ENCODE results near the gene SENP1.

Gene SENP1

DNA sequence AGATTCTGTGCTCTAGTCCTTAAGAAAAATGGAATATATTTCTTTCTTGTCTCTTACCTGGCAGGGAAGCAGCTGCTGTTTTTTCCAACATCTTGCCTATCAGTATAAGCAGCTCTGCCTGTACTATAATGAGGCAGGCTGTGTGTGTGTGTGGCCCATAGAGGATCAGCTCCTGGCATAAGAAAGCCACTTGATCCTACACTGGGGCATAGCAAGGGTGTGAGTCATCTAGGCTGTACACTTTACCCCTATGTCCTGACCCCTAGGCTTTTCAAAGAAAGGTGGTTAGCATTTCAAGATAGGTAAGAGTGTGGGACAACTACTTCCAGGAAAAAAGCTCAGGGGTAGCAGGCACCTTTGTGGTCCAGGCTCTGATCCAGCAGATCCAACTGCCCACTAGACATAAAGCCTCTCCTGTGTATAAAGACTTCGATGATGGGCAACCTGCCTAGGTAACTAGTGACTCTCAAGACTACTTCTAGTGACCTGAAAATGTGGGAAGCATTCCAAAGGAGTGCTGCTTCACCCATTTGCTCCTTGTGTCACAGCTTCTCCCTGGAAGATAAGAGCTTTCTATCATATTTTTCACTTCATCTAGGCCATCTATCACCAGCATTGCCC is 4.9 kb upstream of the SENP1 start:
- TF ChIP-seq YY1 (IDR thresholded peaks at IDR 0.05; ENCODE audit: insufficient read depth, insufficient read length) (no peak), SUZ12 (IDR thresholded peaks at IDR 0.05; ENCODE audit: extremely low read depth, insufficient read depth, insufficient read length) (no peak), ZNF274 (IDR thresholded peaks at IDR 0.05; ENCODE audit: low read depth, low read length) (no peak)

GRCh38 chr12:48109424-48109823 is 3.5 kb upstream of the SENP1 start:
- Histone ChIP-seq H3K4me1 (ENCODE audit: insufficient read depth, insufficient read length) (peaks cover 2% of the 10 kb centered on the region), H3K4me3 (ENCODE audit: insufficient read length, low read depth) (no peak overlapping the region), H3K9ac (ENCODE audit: insufficient read length, low read depth) (no peak overlapping the region), H3K36me3 (ENCODE audit: insufficient read depth, insufficient read length, low read length) (no peaks in the 10 kb centered on the region), H3K27me3 (ENCODE audit: insufficient read depth, insufficient read length) (no peaks in the 10 kb centered on the region), H3K9me3 (ENCODE audit: insufficient read depth, low read length) (no peaks in the 10 kb centered on the region)
- DNase-seq (ENCODE audit: low read depth, low spot score), result no peak
- TF ChIP-seq ZNF274 (IDR thresholded peaks at IDR 0.05; ENCODE audit: low read depth, low read length) (no peak), SUZ12 (IDR thresholded peaks at IDR 0.05; ENCODE audit: extremely low read depth, insufficient read depth, insufficient read length) (no peak), YY1 (IDR thresholded peaks at IDR 0.05; ENCODE audit: insufficient read depth, insufficient read length) (no peak)

More for the DNA sequence above, 4.9 kb upstream of the SENP1 start:
- Histone ChIP-seq H3K9me3 (ENCODE audit: insufficient read depth, low read length) (no peaks in the 10 kb centered on the region), H3K27me3 (ENCODE audit: insufficient read depth, insufficient read length) (no peaks in the 10 kb centered on the region), H3K36me3 (ENCODE audit: insufficient read depth, insufficient read length, low read length) (no peaks in the 10 kb centered on the region), H3K4me1 (ENCODE audit: insufficient read depth, insufficient read length) (peaks cover 2% of the 10 kb centered on the region), H3K4me3 (ENCODE audit: insufficient read length, low read depth) (no peak overlapping the region), H3K9ac (ENCODE audit: insufficient read length, low read depth) (no peak overlapping the region)
- DNase-seq (ENCODE audit: low read depth, low spot score), result peak; percentile 38

DNA sequence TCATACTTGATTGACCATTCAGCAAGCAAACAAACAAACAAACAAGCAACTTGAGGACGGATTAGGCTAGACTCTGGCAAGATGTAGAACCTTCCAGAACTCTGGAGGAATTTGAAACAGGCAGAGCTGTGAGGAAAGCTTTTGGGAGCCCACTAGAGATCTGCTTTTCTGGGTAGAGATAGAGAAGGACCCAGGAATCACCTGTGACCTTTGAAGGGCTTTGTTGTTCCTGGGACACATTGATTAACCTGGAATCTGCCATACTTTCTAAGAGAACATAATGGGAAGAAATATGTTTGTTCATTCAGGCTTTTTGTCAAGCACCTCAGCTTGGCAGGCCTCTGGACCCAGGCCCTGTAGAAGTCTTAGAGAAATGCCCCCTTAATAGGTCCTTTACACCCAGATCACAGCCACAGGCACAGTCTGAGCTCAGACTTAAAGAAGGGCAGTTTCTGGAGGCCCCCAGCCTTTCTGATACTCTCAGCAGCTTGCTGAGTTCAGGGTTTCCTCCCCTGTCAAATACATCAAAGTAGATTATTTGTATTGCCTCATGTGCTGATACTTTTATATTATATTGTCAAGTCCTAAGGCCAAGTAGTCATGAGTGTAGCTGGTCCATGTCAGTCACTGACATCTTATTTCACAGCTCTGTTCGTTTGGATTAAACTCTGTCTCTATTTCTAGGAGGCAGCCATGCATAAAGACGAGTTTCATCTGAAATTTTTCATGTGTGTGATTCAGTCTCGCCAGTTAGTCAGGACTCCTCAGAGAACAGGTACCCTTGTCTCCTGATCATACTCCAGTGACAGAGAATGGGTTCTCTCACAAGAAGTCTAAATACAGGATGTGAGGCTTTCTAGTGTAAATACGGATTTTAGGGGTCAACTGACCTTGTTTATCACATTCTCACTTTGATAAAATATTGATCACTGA is 1.1 kb upstream of the SENP1 start:
- H3K4me1 ChIP-seq (ENCODE audit: insufficient read depth, insufficient read length), result peaks cover 2% of the 10 kb centered on the region
- TF ChIP-seq YY1 (IDR thresholded peaks at IDR 0.05; ENCODE audit: insufficient read depth, insufficient read length) (no peak), ZNF274 (IDR thresholded peaks at IDR 0.05; ENCODE audit: low read depth, low read length) (no peak), SUZ12 (IDR thresholded peaks at IDR 0.05; ENCODE audit: extremely low read depth, insufficient read depth, insufficient read length) (no peak)
- H3K27me3 ChIP-seq (ENCODE audit: insufficient read depth, insufficient read length), result no peaks in the 10 kb centered on the region
- peak overlapping the region; percentile 76 for H3K4me3 ChIP-seq (ENCODE audit: insufficient read length, low read depth)
- H3K9me3 ChIP-seq (ENCODE audit: insufficient read depth, low read length), result no peaks in the 10 kb centered on the region
- H3K36me3 ChIP-seq (ENCODE audit: insufficient read depth, insufficient read length, low read length), result no peaks in the 10 kb centered on the region
- no peak for DNase-seq (ENCODE audit: low read depth, low spot score)
- peak overlapping the region; percentile 97 for H3K9ac ChIP-seq (ENCODE audit: insufficient read length, low read depth)

DNA sequence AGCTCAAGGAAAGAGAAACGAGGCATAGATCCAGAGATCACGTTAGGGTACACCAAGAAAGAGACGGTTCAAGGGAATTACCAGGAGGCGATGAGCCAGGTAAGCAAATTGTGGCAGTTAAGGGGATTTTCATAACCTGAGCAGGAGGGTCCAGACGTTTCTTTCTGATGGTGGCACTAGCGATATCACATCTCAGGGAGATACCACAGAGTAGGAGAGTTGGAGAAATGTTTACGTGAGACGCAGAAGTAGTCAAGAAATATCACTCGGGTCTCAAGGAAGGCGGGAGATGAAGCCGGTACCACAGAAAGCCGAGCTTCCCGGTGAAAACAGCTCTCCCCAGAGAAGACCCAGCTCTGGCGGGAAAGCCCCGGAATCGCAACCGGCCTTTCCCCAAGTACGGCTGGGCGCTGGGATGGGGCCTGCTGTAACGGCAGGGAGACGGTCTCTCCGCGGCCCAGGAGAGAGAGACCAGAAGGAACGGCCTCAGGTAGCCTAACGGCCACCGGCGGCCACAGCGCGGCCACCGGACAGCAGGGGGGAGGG is 485 bp downstream of the SENP1 start:
- TF ChIP-seq SUZ12 (IDR thresholded peaks at IDR 0.05; ENCODE audit: extremely low read depth, insufficient read depth, insufficient read length), result no peak
- TF ChIP-seq ZNF274 (IDR thresholded peaks at IDR 0.05; ENCODE audit: low read depth, low read length), result no peak
- no peak for TF ChIP-seq YY1 (IDR thresholded peaks at IDR 0.05; ENCODE audit: insufficient read depth, insufficient read length)
- Histone ChIP-seq H3K9me3 (ENCODE audit: insufficient read depth, low read length) (no peaks in the 10 kb centered on the region), H3K4me1 (ENCODE audit: insufficient read depth, insufficient read length) (peaks cover 2% of the 10 kb centered on the region), H3K27me3 (ENCODE audit: insufficient read depth, insufficient read length) (no peaks in the 10 kb centered on the region), H3K9ac (ENCODE audit: insufficient read length, low read depth) (peak overlapping the region; percentile 97), H3K4me3 (ENCODE audit: insufficient read length, low read depth) (peak overlapping the region; percentile 76), H3K36me3 (ENCODE audit: insufficient read depth, insufficient read length, low read length) (no peaks in the 10 kb centered on the region)
- DNase-seq (ENCODE audit: low read depth, low spot score), result no peak

GRCh38 chr12:48104531-48104930 is 1.3 kb downstream of the SENP1 start:
- H3K4me1 ChIP-seq (ENCODE audit: insufficient read depth, insufficient read length), result no peaks in the 10 kb centered on the region
- no peaks in the 10 kb centered on the region for H3K9me3 ChIP-seq (ENCODE audit: insufficient read depth, low read length)
- H3K4me3 ChIP-seq (ENCODE audit: insufficient read length, low read depth), result peak overlapping the region; percentile 76
- H3K36me3 ChIP-seq (ENCODE audit: insufficient read depth, insufficient read length, low read length), result no peaks in the 10 kb centered on the region
- no peaks in the 10 kb centered on the region for H3K27me3 ChIP-seq (ENCODE audit: insufficient read depth, insufficient read length)
- H3K9ac ChIP-seq (ENCODE audit: insufficient read length, low read depth), result peak overlapping the region; percentile 97
- TF ChIP-seq ZNF274 (IDR thresholded peaks at IDR 0.05; ENCODE audit: low read depth, low read length) (no peak), YY1 (IDR thresholded peaks at IDR 0.05; ENCODE audit: insufficient read depth, insufficient read length) (no peak), SUZ12 (IDR thresholded peaks at IDR 0.05; ENCODE audit: extremely low read depth, insufficient read depth, insufficient read length) (no peak)
- no peak for DNase-seq (ENCODE audit: low read depth, low spot score)

- Histone ChIP-seq H3K36me3 (ENCODE audit: insufficient read depth, insufficient read length, low read length) (peaks cover 58% of the 10 kb centered on the region), H3K27me3 (ENCODE audit: insufficient read depth, insufficient read length) (no peaks in the 10 kb centered on the region), H3K9me3 (ENCODE audit: insufficient read depth, low read length) (no peaks in the 10 kb centered on the region), H3K9ac (ENCODE audit: insufficient read length, low read depth) (no peak overlapping the region), H3K4me1 (ENCODE audit: insufficient read depth, insufficient read length) (no peaks in the 10 kb centered on the region), H3K4me3 (ENCODE audit: insufficient read length, low read depth) (no peak overlapping the region)
- DNase-seq (ENCODE audit: low read depth, low spot score), result no peak
- no peak for TF ChIP-seq YY1 (IDR thresholded peaks at IDR 0.05; ENCODE audit: insufficient read depth, insufficient read length)
Observed at GRCh38 chr12:48092611-48093010, 13.3 kb downstream of the SENP1 start.

- TF ChIP-seq SUZ12 (IDR thresholded peaks at IDR 0.05; ENCODE audit: extremely low read depth, insufficient read depth, insufficient read length) (no peak), ZNF274 (IDR thresholded peaks at IDR 0.05; ENCODE audit: low read depth, low read length) (no peak), YY1 (IDR thresholded peaks at IDR 0.05; ENCODE audit: insufficient read depth, insufficient read length) (no peak)
- no peak for DNase-seq (ENCODE audit: low read depth, low spot score)
- no peak overlapping the region for H3K4me3 ChIP-seq (ENCODE audit: insufficient read length, low read depth)
- no peaks in the 10 kb centered on the region for H3K27me3 ChIP-seq (ENCODE audit: insufficient read depth, insufficient read length)
- no peak overlapping the region for H3K9ac ChIP-seq (ENCODE audit: insufficient read length, low read depth)
- H3K4me1 ChIP-seq (ENCODE audit: insufficient read depth, insufficient read length), result no peaks in the 10 kb centered on the region
- H3K36me3 ChIP-seq (ENCODE audit: insufficient read depth, insufficient read length, low read length), result peaks cover 68% of the 10 kb centered on the region
- no peaks in the 10 kb centered on the region for H3K9me3 ChIP-seq (ENCODE audit: insufficient read depth, low read length)
Observed at GRCh38 chr12:48086327-48086726, 19.6 kb downstream of the SENP1 start.

Measured in NT2/D1 (cell line).